ENCODE data around the gene ANO10.
"Not testable (repeated sequence)": the region's sequence is repeated elsewhere in the genome, so short reads cannot be mapped to it uniquely, and the experiment has no call there.

The ANO10 gene

GRCh38 chr3:43518515-43518914 is 103.3 kb downstream of the ANO10 start:
- H3K4me1 ChIP-seq (ENCODE audit: insufficient read depth, low read length); H3K4me3 ChIP-seq (ENCODE audit: low read length); H3K27me3 ChIP-seq (ENCODE audit: insufficient read depth, low read length); H2AFZ ChIP-seq (ENCODE audit: low read depth, low read length); H3K9me3 ChIP-seq (ENCODE audit: low read length); H3K36me3 ChIP-seq (ENCODE audit: insufficient read depth, low read length): not testable (repeated sequence)

GRCh38 chr3:43515970-43516635 is 105.7 kb downstream of the ANO10 start:
- Histone ChIP-seq H3K4me3 (ENCODE audit: low read length) (no peak overlapping the region), H3K9me3 (ENCODE audit: low read length) (peaks cover 2% of the 10 kb centered on the region), H3K27me3 (ENCODE audit: insufficient read depth, low read length) (no peaks in the 10 kb centered on the region), H3K4me1 (ENCODE audit: insufficient read depth, low read length) (no peaks in the 10 kb centered on the region), H2AFZ (ENCODE audit: low read depth, low read length) (no peak overlapping the region), H3K36me3 (ENCODE audit: insufficient read depth, low read length) (no peaks in the 10 kb centered on the region)

GRCh38 chr3:43515208-43515917 is 106.4 kb downstream of the ANO10 start:
- H3K36me3 ChIP-seq (ENCODE audit: insufficient read depth, low read length): no peaks in the 10 kb centered on the region
- H3K27me3 ChIP-seq (ENCODE audit: insufficient read depth, low read length): no peaks in the 10 kb centered on the region
- H3K4me1 ChIP-seq (ENCODE audit: insufficient read depth, low read length): no peaks in the 10 kb centered on the region
- H3K4me3 ChIP-seq (ENCODE audit: low read length): no peak overlapping the region
- peaks cover 2% of the 10 kb centered on the region for H3K9me3 ChIP-seq (ENCODE audit: low read length)
- H2AFZ ChIP-seq (ENCODE audit: low read depth, low read length): no peak overlapping the region

GRCh38 chr3:43512754-43513404 is 108.9 kb downstream of the ANO10 start:
- H3K4me1 ChIP-seq (ENCODE audit: insufficient read depth, low read length): no peaks in the 10 kb centered on the region
- no peaks in the 10 kb centered on the region for H3K27me3 ChIP-seq (ENCODE audit: insufficient read depth, low read length)
- no peak overlapping the region for H2AFZ ChIP-seq (ENCODE audit: low read depth, low read length)
- no peaks in the 10 kb centered on the region for H3K36me3 ChIP-seq (ENCODE audit: insufficient read depth, low read length)
- H3K9me3 ChIP-seq (ENCODE audit: low read length): peaks cover 2% of the 10 kb centered on the region
- no peak overlapping the region for H3K4me3 ChIP-seq (ENCODE audit: low read length)

- H3K4me3 ChIP-seq (ENCODE audit: low read length): no peak overlapping the region
Measured at GRCh38 chr3:43506644-43507043, 115.2 kb downstream of the ANO10 start.

GRCh38 chr3:43505351-43505750 is 116.5 kb downstream of the ANO10 start:
- Histone ChIP-seq H3K36me3 (ENCODE audit: insufficient read depth, low read length) (peaks cover 2% of the 10 kb centered on the region), H3K4me3 (ENCODE audit: low read length) (no peak overlapping the region), H3K27me3 (ENCODE audit: insufficient read depth, low read length) (no peaks in the 10 kb centered on the region), H3K4me1 (ENCODE audit: insufficient read depth, low read length) (no peaks in the 10 kb centered on the region), H2AFZ (ENCODE audit: low read depth, low read length) (no peak overlapping the region), H3K9me3 (ENCODE audit: low read length) (no peaks in the 10 kb centered on the region)

More at GRCh38 chr3:43506644-43507043, 115.2 kb downstream of the ANO10 start:
- Histone ChIP-seq H3K36me3 (ENCODE audit: insufficient read depth, low read length) (no peaks in the 10 kb centered on the region), H3K4me1 (ENCODE audit: insufficient read depth, low read length) (no peaks in the 10 kb centered on the region), H2AFZ (ENCODE audit: low read depth, low read length) (no peak overlapping the region), H3K27me3 (ENCODE audit: insufficient read depth, low read length) (no peaks in the 10 kb centered on the region), H3K9me3 (ENCODE audit: low read length) (no peaks in the 10 kb centered on the region)

GRCh38 chr3:43503067-43503728 is 118.6 kb downstream of the ANO10 start:
- peaks cover 2% of the 10 kb centered on the region for H3K36me3 ChIP-seq (ENCODE audit: insufficient read depth, low read length)
- H3K27me3 ChIP-seq (ENCODE audit: insufficient read depth, low read length): no peaks in the 10 kb centered on the region
- no peak overlapping the region for H3K4me3 ChIP-seq (ENCODE audit: low read length)
- no peak overlapping the region for H2AFZ ChIP-seq (ENCODE audit: low read depth, low read length)
- H3K4me1 ChIP-seq (ENCODE audit: insufficient read depth, low read length): no peaks in the 10 kb centered on the region
- no peaks in the 10 kb centered on the region for H3K9me3 ChIP-seq (ENCODE audit: low read length)

- no peak overlapping the region for H2AFZ ChIP-seq (ENCODE audit: low read depth, low read length)
- peaks cover 5% of the 10 kb centered on the region for H3K4me1 ChIP-seq (ENCODE audit: insufficient read depth, low read length)
- peaks cover 2% of the 10 kb centered on the region for H3K36me3 ChIP-seq (ENCODE audit: insufficient read depth, low read length)
- no peaks in the 10 kb centered on the region for H3K9me3 ChIP-seq (ENCODE audit: low read length)
- H3K4me3 ChIP-seq (ENCODE audit: low read length): no peak overlapping the region
- H3K27me3 ChIP-seq (ENCODE audit: insufficient read depth, low read length): no peaks in the 10 kb centered on the region
Measured at GRCh38 chr3:43499256-43499655, 122.6 kb downstream of the ANO10 start.

GRCh38 chr3:43497905-43498365 is 123.9 kb downstream of the ANO10 start:
- no peaks in the 10 kb centered on the region for H3K9me3 ChIP-seq (ENCODE audit: low read length)
- H3K27me3 ChIP-seq (ENCODE audit: insufficient read depth, low read length): no peaks in the 10 kb centered on the region
- peaks cover 2% of the 10 kb centered on the region for H3K36me3 ChIP-seq (ENCODE audit: insufficient read depth, low read length)
- peaks cover 5% of the 10 kb centered on the region for H3K4me1 ChIP-seq (ENCODE audit: insufficient read depth, low read length)
- H2AFZ ChIP-seq (ENCODE audit: low read depth, low read length): no peak overlapping the region
- H3K4me3 ChIP-seq (ENCODE audit: low read length): no peak overlapping the region

GRCh38 chr3:43497422-43497821 is 124.4 kb downstream of the ANO10 start:
- Histone ChIP-seq H2AFZ (ENCODE audit: low read depth, low read length) (no peak overlapping the region), H3K4me3 (ENCODE audit: low read length) (no peak overlapping the region), H3K4me1 (ENCODE audit: insufficient read depth, low read length) (peaks cover 5% of the 10 kb centered on the region), H3K27me3 (ENCODE audit: insufficient read depth, low read length) (no peaks in the 10 kb centered on the region), H3K36me3 (ENCODE audit: insufficient read depth, low read length) (peaks cover 2% of the 10 kb centered on the region), H3K9me3 (ENCODE audit: low read length) (no peaks in the 10 kb centered on the region)

- Histone ChIP-seq H3K36me3 (ENCODE audit: insufficient read depth, low read length) (peaks cover 2% of the 10 kb centered on the region), H3K27me3 (ENCODE audit: insufficient read depth, low read length) (no peaks in the 10 kb centered on the region), H3K9me3 (ENCODE audit: low read length) (no peaks in the 10 kb centered on the region), H2AFZ (ENCODE audit: low read depth, low read length) (no peak overlapping the region), H3K4me3 (ENCODE audit: low read length) (no peak overlapping the region), H3K4me1 (ENCODE audit: insufficient read depth, low read length) (peaks cover 5% of the 10 kb centered on the region)
Measured at GRCh38 chr3:43496740-43497375, 125.0 kb downstream of the ANO10 start.

GRCh38 chr3:43492932-43493331 is 128.9 kb downstream of the ANO10 start:
- H3K4me1 ChIP-seq (ENCODE audit: insufficient read depth, low read length); H2AFZ ChIP-seq (ENCODE audit: low read depth, low read length); H3K4me3 ChIP-seq (ENCODE audit: low read length); H3K27me3 ChIP-seq (ENCODE audit: insufficient read depth, low read length); H3K9me3 ChIP-seq (ENCODE audit: low read length); H3K36me3 ChIP-seq (ENCODE audit: insufficient read depth, low read length): not testable (repeated sequence)

GRCh38 chr3:43491807-43492206 is 130.0 kb downstream of the ANO10 start:
- not testable (repeated sequence) for H3K4me3 ChIP-seq (ENCODE audit: low read length)

More at GRCh38 chr3:43491807-43492206, 130.0 kb downstream of the ANO10 start:
- H2AFZ ChIP-seq (ENCODE audit: low read depth, low read length); H3K9me3 ChIP-seq (ENCODE audit: low read length); H3K4me1 ChIP-seq (ENCODE audit: insufficient read depth, low read length); H3K36me3 ChIP-seq (ENCODE audit: insufficient read depth, low read length); H3K27me3 ChIP-seq (ENCODE audit: insufficient read depth, low read length): not testable (repeated sequence)

Data from neuron (in vitro differentiated cells).